BJ (cell line): Measurements from ENCODE around the gene PPFIA2. TPM values are rescaled to one million over a fixed set of nuclear protein-coding genes. Genes with fewer than 3 reads are reported as not detected.

Source experiments
- CTCF ChIA-PET: fragments of 350-600 bp; formaldehyde crosslinking; extraction: SDS; loops from one replicate; lab custom pipeline; 2021; ENCODE audit warnings: antibody characterized with exemption, inconsistent platforms; lab: Yijun Ruan, JAX
- POLR2A ChIA-PET: fragments of 300-600 bp; sonication (Branson Sonifier 250); formaldehyde crosslinking; extraction: SDS; loops from one replicate; lab custom pipeline; 2021; ENCODE audit warnings: antibody characterized with exemption; lab: Charles Lee
- DNase-seq: peaks from one replicate; pipeline ENCODE4 v3.0.0-alpha.2; 2011; ENCODE audit warnings: low read depth
- H3K27me3 ChIP-seq: 2 replicates; pipeline ENCODE4 v1.6.0; 2011; ENCODE audit warnings: low read length; ENCODE audit not compliant: control insufficient read depth, insufficient read depth
- H3K36me3 ChIP-seq: 2 replicates; pipeline ENCODE4 v1.5.1; 2011; ENCODE audit warnings: low read length; ENCODE audit not compliant: control insufficient read depth, insufficient read depth
- H3K4me3 ChIP-seq: 2 replicates; pipeline ENCODE4 v1.5.1; 2011; ENCODE audit warnings: low read depth, mild to moderate bottlenecking, control low read depth, low read length
- polyA plus RNA-seq: library from polyadenylated mRNA; depleted of rRNA; stranded (reverse); fragments of >200 nt; gene quantifications from 2 replicates; pipeline ENCODE4 v1.2.3, GENCODE V29; 2011
- TF ChIP-seq, protein P1 (sequence below): IDR thresholded peaks from 2 replicates; pipeline ENCODE4 v1.5.1; 2011; ENCODE audit warnings: low read depth, mild to moderate bottlenecking, control low read depth, inconsistent platforms, low read length, moderate library complexity; ENCODE audit not compliant: insufficient read depth

PPFIA2 gene
- polyA plus RNA-seq, 1 experiment: not detected

DNA sequence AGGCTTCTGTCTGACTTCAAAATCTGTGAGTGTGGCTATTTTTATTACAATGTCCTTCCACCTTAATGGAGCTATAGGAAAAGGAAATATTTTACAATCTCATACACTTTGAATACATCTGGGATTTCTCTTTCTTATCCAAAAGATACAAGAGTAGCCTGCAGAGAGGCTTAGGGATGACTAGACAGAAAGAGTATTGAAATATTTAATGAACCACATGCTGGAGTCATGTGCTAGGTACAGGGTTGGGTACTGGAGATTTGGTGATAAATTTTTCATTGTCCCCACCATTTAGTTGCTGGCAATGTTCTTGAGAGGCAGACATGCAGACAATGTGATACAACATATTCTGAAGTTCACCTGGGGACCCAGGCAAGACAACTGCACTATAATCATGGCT is 126.0 kb downstream of the PPFIA2 start:
- Histone ChIP-seq H3K27me3 (no peaks in the 10 kb centered on the region), H3K36me3 (no peaks in the 10 kb centered on the region), H3K4me3 (no peak overlapping the region)
- TF ChIP-seq, protein P1, sequence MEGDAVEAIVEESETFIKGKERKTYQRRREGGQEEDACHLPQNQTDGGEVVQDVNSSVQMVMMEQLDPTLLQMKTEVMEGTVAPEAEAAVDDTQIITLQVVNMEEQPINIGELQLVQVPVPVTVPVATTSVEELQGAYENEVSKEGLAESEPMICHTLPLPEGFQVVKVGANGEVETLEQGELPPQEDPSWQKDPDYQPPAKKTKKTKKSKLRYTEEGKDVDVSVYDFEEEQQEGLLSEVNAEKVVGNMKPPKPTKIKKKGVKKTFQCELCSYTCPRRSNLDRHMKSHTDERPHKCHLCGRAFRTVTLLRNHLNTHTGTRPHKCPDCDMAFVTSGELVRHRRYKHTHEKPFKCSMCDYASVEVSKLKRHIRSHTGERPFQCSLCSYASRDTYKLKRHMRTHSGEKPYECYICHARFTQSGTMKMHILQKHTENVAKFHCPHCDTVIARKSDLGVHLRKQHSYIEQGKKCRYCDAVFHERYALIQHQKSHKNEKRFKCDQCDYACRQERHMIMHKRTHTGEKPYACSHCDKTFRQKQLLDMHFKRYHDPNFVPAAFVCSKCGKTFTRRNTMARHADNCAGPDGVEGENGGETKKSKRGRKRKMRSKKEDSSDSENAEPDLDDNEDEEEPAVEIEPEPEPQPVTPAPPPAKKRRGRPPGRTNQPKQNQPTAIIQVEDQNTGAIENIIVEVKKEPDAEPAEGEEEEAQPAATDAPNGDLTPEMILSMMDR: no peak
- no peak for DNase-seq
- ChIA-PET CTCF (interaction anchor here (0.6 to 0.7 kb wide), 2 partner anchors 10 to 14 kb away, joined by 3 read pairs; no protein-coding TSS in a partner anchor), POLR2A (no interaction called here)

DNA sequence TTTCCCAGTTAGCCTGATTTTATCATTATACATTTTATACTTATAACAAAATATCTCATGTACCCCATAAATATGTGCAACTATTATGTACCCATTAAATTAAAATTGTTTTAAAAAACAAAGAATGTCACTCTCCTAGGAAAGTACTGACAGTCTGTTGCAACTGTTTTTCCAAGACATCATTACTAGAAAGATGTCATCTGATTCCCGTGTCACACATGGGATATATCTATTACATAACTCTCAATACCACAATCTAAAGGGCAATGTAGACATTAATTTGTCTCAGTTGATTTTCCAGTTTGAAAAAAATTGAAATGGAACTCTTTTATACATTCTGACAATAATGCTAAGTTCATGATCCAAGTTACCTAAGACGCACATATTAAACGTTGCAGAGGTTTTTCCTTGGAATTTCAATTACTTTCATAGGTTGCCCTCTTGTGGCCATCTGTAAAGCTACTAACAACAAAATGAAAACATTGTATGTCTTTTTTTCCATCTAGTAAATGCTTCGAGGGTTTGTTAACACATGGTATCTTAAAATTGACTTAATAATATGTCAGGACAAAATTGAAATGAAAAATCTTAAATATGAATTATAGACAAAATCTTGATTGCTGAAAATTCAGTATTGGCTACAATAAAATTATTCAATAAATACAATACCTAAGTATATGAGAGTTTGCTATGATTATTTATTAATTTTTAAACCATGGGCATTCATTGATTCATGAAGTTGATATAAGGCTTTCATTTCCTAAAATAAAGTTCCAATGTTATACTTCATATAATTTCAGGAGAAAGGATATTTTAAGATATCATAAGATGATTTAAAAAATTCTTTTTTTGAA is 131.6 kb downstream of the PPFIA2 start:
- no peaks in the 10 kb centered on the region for H3K27me3 ChIP-seq
- H3K4me3 ChIP-seq: no peak overlapping the region
- no peaks in the 10 kb centered on the region for H3K36me3 ChIP-seq
- ChIA-PET CTCF (interaction anchor here (0.6 to 1.9 kb wide), 3 partner anchors 8 to 176 kb away, joined by 3 to 6 read pairs (median 3); no protein-coding TSS in a partner anchor), POLR2A (no interaction called here)
- TF ChIP-seq, protein P1: peak; percentile 63
- DNase-seq: no peak

DNA sequence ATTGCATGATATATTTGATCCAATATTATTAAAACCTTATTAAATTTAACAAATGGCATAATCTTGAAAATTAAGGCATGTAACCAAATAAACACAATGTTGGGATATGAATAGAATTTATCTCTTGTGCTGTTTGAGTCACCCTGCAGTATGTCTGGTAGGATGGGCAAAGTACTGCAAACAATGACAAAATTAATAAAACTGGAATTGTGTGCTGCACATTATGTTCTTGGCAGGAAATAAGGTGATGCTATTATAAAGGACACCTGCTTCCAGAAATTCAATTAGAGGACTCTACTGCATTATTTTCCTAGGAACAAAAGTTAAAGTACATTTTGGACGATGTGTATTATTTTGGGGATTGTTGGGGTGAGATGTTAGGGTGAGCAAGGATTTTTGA is 132.7 kb downstream of the PPFIA2 start:
- Histone ChIP-seq H3K4me3 (no peak overlapping the region), H3K27me3 (no peaks in the 10 kb centered on the region), H3K36me3 (no peaks in the 10 kb centered on the region)
- TF ChIP-seq, protein P1: no peak
- CTCF ChIA-PET: no interaction called here
- POLR2A ChIA-PET: no interaction called here
- DNase-seq: no peak

DNA sequence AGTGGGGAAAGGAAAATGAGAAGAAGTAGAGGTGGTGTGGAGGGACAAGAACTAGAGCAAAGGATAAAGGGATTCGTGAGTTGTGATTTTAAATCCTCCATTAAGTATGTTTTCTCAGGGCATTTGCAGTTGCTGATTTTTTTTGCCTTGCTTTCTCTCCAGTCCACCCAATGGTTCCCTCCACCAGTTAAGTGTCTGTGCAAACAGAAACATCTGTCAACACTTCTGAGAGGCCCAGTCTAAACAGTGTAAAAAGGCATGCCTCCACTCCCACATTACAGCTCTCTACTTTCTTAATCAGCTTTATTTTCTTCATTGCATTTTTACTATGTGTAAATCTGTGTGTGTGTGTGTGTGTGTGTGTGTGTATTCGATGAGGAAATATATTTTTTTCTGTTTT is 141.2 kb downstream of the PPFIA2 start:
- POLR2A ChIA-PET: no interaction called here
- H3K4me3 ChIP-seq: no peak overlapping the region
- no peak for DNase-seq
- TF ChIP-seq, protein P1: no peak
- H3K36me3 ChIP-seq: no peaks in the 10 kb centered on the region
- H3K27me3 ChIP-seq: no peaks in the 10 kb centered on the region
- CTCF ChIA-PET: no interaction called here

DNA sequence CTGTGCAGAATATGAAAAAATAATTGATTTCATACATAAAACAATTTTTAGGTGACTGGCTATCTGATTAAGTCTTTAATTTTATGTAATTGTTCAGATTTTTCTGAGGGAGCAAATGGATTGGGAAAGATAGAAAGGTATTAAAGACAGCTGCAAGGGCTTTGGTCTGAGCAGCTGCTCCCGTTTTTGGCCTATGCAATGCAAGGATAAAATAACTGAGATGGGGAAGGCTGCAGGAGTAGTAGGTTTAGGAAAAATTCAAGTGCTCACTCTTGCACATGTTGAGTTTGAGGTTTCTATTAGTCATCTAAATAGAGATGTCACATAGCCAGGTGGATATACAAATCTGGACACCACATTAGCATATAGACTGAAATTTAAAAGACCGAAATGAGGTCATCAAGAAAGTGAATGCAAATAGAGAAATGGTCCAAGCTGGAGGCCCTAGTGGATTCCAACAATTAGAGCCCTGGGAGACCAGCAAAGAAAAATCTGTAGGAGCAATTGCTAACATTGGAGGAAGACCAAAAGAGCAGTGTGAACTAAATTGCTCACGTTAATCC is 144.0 kb downstream of the PPFIA2 start:
- DNase-seq: no peak
- ChIA-PET CTCF (no interaction called here), POLR2A (no interaction called here)
- Histone ChIP-seq H3K4me3 (no peak overlapping the region), H3K36me3 (no peaks in the 10 kb centered on the region), H3K27me3 (no peaks in the 10 kb centered on the region)
- TF ChIP-seq, protein P1: no peak
